Measurements from ENCODE around the gene EPN3. TPM values are rescaled to one million over a fixed set of nuclear protein-coding genes. Genes with fewer than 3 reads are reported as not detected.
A peak's percentile ranks its signal among the peaks of the same experiment; 100 is the strongest.

EPN3 gene
- total RNA-seq, 1 experiment from 2014 or later, result 53.2 TPM

DNA sequence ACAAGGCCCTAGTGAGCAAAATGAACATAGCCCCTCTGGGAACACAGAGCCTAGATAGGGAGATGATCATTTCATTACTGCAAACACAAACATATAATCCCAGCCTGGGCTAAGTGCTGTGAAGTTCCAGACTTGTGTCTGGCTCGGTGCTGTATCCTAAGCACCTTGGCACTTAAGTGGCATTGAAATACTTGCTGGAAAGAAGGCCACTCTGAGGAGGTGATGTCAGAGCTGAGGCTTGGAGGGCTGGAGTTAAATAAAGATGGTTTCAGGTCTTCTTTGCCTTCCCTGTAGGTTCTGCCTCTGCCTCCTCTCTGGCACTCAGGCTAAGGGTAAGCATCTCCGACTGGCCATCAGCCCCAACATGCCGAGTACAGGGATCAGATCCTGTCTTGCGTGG lies 25.6 kb downstream of the EPN3 start:
- peaks cover 7% of the 10 kb centered on the region for H3K27me3 ChIP-seq (replicated peaks; ENCODE audit: control insufficient read depth, insufficient read depth, low read length)
- Mint-ChIP-seq H3K27ac (ENCODE audit: unreplicated experiment) (no peak overlapping the region), H3K36me3 (ENCODE audit: insufficient read depth, unreplicated experiment) (peaks cover 27% of the 10 kb centered on the region), H3K27me3 (ENCODE audit: insufficient read depth, unreplicated experiment) (peaks cover 8% of the 10 kb centered on the region), H3K4me3 (ENCODE audit: unreplicated experiment) (peak overlapping the region; percentile 87), H3K4me1 (ENCODE audit: low read depth, unreplicated experiment) (no peaks in the 10 kb centered on the region), H3K9me3 (ENCODE audit: unreplicated experiment) (no peaks in the 10 kb centered on the region)
- no peak overlapping the region for H3K4me3 ChIP-seq (ENCODE audit: low read depth, low read length)
- H3K9me3 ChIP-seq, result no peaks in the 10 kb centered on the region
- ChIA-PET POLR2A (no interaction called here), CTCF (interaction anchor here (2.2 kb wide), 1 partner anchor 16 kb away, joined by 8 read pairs; no protein-coding TSS in a partner anchor)
- intact Hi-C loops (cut with micrococcal nuclease; ENCODE audit: unreplicated experiment), result no loop called here
- no peak for DNase-seq
- peaks cover 16% of the 10 kb centered on the region for H3K4me1 ChIP-seq
- no peaks in the 10 kb centered on the region for H3K36me3 ChIP-seq (ENCODE audit: control insufficient read depth, insufficient read depth, low read length)
- TF ChIP-seq, protein P1, sequence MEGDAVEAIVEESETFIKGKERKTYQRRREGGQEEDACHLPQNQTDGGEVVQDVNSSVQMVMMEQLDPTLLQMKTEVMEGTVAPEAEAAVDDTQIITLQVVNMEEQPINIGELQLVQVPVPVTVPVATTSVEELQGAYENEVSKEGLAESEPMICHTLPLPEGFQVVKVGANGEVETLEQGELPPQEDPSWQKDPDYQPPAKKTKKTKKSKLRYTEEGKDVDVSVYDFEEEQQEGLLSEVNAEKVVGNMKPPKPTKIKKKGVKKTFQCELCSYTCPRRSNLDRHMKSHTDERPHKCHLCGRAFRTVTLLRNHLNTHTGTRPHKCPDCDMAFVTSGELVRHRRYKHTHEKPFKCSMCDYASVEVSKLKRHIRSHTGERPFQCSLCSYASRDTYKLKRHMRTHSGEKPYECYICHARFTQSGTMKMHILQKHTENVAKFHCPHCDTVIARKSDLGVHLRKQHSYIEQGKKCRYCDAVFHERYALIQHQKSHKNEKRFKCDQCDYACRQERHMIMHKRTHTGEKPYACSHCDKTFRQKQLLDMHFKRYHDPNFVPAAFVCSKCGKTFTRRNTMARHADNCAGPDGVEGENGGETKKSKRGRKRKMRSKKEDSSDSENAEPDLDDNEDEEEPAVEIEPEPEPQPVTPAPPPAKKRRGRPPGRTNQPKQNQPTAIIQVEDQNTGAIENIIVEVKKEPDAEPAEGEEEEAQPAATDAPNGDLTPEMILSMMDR (IDR thresholded peaks at IDR 0.05; ENCODE audit: insufficient read depth in 1 of 2, low read depth in 1 of 2, low read length in 1 of 2, severe bottlenecking in 1 of 2, unreplicated experiment in 1 of 2), result no peak
- no TSS peak for BruUV-seq (replicated peaks)

DNA sequence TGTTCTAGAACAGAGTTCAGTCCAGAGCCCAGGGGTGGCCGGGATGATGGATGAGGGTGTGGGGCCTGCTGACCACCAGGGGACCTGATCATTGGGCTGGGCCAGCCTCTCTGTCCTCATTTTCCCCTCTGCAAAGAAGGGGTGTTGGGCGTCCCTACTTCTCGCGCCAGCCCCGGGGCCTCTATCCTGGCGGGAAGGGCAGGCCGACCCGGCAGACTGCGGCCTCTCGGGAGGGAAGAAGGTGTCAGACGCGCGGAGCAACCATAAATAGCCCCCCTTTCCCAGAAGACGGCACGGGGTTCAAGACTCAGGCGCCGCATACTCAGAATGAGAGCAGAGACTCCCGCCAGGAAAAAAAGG lies 26.0 kb downstream of the EPN3 start:
- POLR2A ChIA-PET, result no interaction called here
- Histone ChIP-seq H3K27me3 (replicated peaks; ENCODE audit: control insufficient read depth, insufficient read depth, low read length) (peaks cover 11% of the 10 kb centered on the region), H3K9me3 (no peaks in the 10 kb centered on the region), H3K36me3 (ENCODE audit: control insufficient read depth, insufficient read depth, low read length) (no peaks in the 10 kb centered on the region), H3K4me3 (ENCODE audit: low read depth, low read length) (no peak overlapping the region), H3K4me1 (peaks cover 16% of the 10 kb centered on the region)
- TF ChIP-seq, protein P1 (IDR thresholded peaks at IDR 0.05; ENCODE audit: insufficient read depth in 1 of 2, low read depth in 1 of 2, low read length in 1 of 2, severe bottlenecking in 1 of 2, unreplicated experiment in 1 of 2), result no peak
- BruUV-seq (replicated peaks), result no TSS peak
- intact Hi-C loops (cut with micrococcal nuclease; ENCODE audit: unreplicated experiment), result no loop called here
- Mint-ChIP-seq H3K9me3 (ENCODE audit: unreplicated experiment) (no peaks in the 10 kb centered on the region), H3K27me3 (ENCODE audit: insufficient read depth, unreplicated experiment) (peaks cover 12% of the 10 kb centered on the region), H3K27ac (ENCODE audit: unreplicated experiment) (no peak overlapping the region), H3K36me3 (ENCODE audit: insufficient read depth, unreplicated experiment) (peaks cover 27% of the 10 kb centered on the region), H3K4me3 (ENCODE audit: unreplicated experiment) (peak overlapping the region; percentile 87), H3K4me1 (ENCODE audit: low read depth, unreplicated experiment) (no peaks in the 10 kb centered on the region)
- no peak for DNase-seq
- CTCF ChIA-PET, result no interaction called here

DNA sequence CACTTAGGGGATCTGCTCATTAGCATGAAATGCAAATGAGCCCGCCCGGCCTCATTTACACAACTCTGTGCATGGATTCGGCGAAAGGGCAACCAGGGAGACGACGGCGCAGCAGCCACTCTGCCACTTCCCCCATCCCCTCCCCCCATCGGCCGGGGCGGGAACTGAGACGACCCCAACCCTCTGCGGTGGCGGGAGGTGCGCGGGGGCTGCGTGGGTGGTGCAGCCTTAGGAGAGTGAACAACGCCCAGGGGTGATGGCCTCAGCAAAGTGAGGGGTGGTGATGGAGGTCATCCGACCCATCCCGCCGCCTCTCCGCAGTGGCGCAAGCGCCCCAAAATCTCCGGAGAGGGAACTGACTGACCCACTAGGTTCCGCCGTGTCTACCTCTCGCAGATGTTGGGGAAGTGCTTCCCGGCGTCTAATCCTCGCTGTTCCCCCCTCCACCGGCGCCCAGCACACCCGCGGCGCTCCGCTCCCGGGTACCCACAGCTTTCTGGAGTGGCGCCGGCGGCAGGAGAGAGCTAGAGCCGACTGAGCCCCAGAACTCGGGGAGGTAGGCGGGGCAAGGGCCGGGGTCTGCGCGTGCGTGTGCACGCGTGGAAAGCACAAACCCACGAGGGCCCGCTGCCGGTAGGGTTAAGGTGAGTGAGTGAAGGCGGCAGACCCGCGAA lies 26.5 kb downstream of the EPN3 start:
- H3K36me3 ChIP-seq (ENCODE audit: control insufficient read depth, insufficient read depth, low read length), result no peaks in the 10 kb centered on the region
- H3K4me3 ChIP-seq (ENCODE audit: low read depth, low read length), result no peak overlapping the region
- no peak overlapping the region for H3K27ac Mint-ChIP-seq (ENCODE audit: unreplicated experiment)
- no TSS peak for BruUV-seq (replicated peaks)
- peaks cover 5% of the 10 kb centered on the region for H3K4me1 Mint-ChIP-seq (ENCODE audit: low read depth, unreplicated experiment)
- peaks cover 27% of the 10 kb centered on the region for H3K36me3 Mint-ChIP-seq (ENCODE audit: insufficient read depth, unreplicated experiment)
- intact Hi-C loops (cut with micrococcal nuclease; ENCODE audit: unreplicated experiment), result no loop called here
- POLR2A ChIA-PET, result interaction anchor here (0.6 to 2.4 kb wide), 7 partner anchors 9 to 160 kb away, joined by 3 to 14 read pairs (median 6); partner anchors contain the start of gene LUC7L3
- no peaks in the 10 kb centered on the region for H3K9me3 Mint-ChIP-seq (ENCODE audit: unreplicated experiment)
- TF ChIP-seq, protein P1 (IDR thresholded peaks at IDR 0.05; ENCODE audit: insufficient read depth in 1 of 2, low read depth in 1 of 2, low read length in 1 of 2, severe bottlenecking in 1 of 2, unreplicated experiment in 1 of 2), result no peak
- peaks cover 15% of the 10 kb centered on the region for H3K27me3 Mint-ChIP-seq (ENCODE audit: insufficient read depth, unreplicated experiment)
- CTCF ChIA-PET, result interaction anchor here (0.8 to 6.4 kb wide), 6 partner anchors 9 to 134 kb away, joined by 3 to 103 read pairs (median 32); no protein-coding TSS in a partner anchor
- peaks cover 16% of the 10 kb centered on the region for H3K4me1 ChIP-seq
- peaks cover 12% of the 10 kb centered on the region for H3K27me3 ChIP-seq (replicated peaks; ENCODE audit: control insufficient read depth, insufficient read depth, low read length)
- DNase-seq, result no peak
- H3K9me3 ChIP-seq, result no peaks in the 10 kb centered on the region
- H3K4me3 Mint-ChIP-seq (ENCODE audit: unreplicated experiment), result peak overlapping the region; percentile 87

Data from Caco-2 (cell line).